Nasal cavity respiratory epithelium epithelial cell of viscerocranial mucosa (primary cell): ENCODE results near the gene S100A14. TPM values are rescaled to one million over a fixed set of nuclear protein-coding genes. Genes with fewer than 3 reads are reported as not detected.

Experiments
- total RNA-seq: library from RNA; depleted of rRNA; stranded (reverse); fragments of >200 nt; gene quantifications from 2 replicates; pipeline ENCODE4 v1.2.3, GENCODE V29; 2014

Gene S100A14
- total RNA-seq, result 394 and 881 TPM in 2 replicates

DNA sequence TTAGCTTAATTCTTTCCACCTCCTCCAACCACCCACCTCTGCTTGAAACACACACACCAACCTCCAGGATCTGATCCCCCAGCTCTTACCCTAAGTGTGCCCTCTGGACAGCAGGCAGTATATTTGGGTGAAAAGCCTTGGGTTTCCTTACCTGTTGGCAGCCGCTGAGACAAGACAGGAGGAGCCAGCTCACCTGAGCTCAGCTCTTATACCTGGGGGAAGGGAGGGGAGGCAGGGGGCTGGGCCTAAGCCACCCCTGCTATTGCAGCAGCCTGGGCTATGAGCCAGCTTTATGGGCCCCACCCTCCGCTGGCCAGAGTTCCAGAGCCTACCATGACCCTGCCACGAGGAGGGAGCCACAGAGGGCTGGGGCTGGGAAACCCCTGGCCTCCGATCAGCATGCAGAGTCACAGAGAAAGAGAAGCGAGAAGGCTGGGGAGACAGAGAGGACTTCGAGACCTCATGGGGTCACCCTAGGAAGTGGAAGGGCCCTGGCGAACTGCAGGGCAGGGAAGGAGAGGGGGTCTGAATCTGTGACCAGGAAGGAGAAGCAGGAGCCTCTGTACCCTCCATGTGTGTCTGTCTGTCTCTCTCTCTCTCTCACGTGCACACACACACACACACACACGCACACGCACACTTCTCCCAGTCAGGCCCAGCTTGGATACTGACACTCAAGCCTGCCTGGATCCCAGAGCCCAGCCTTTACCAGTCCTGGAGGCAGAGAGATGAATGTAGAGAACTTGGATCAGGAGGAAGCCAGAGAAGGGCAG, at the start of gene S100A14:
Gene S100A14 (minus strand): TSS at position 182 of the 773 bp plus-strand sequence. CDS start 467 bp downstream, outside the sequence.

GRCh38 chr1:153658400-153659174, 42.5 kb upstream of the S100A14 start, which contains the start of gene SNAPIN:
Gene SNAPIN, plus strand, starts transcription at chr1:153658703. Its CDS starts 41 bp downstream, at chr1:153658744.

GRCh38 chr1:153633754-153634665, 17.9 kb upstream of the S100A14 start, which contains the start of gene CHTOP:
Gene CHTOP, plus strand, starts transcription at chr1:153634066. Its CDS starts 2,523 bp downstream, at chr1:153636589.

DNA sequence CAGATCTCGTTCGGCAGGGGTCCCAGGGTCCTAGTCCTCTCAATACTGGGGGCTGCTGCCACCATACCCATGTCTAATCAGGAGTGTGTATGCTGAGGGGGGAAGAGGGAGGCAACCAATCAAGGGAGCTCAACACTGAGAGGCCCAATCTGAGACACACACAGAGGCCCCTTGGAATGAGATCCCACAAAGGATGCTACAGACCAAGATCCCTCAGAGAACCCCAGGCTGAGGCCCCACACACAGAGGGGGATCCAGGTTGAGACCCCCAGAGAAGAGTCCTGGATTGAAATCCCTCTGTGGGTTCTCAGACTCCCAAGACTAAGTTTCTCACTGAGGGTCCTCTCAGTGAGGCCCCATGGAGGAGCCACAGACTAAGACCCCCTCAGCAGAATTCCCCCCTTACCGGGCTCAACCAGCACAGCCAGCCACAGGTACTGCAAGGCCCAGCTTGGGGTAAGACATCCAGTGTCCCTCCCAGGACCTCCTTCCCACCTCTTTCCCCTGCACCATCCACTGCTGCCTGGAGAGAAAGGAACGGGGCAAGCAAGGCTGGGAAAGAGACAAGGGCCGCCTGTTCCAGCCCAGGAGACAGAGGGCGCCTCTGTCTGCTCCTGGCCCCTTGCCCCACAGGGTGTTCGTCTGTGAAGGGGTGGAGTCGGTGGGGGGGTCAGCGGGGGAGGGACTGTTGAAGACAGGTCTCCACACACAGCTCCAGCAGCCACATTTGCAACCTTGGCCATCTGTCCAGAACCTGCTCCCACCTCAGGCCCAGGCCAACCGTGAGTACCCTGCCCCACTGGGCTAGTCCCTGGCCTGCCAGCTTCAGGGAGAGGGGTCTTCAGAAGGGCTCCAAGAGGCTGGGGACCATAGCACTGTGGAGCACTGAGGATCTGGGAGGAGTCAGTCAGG, 11.8 kb upstream of the S100A14 start, which contains the start of gene S100A1:
Gene S100A1 (plus strand): TSS at position 720 of the 912 bp plus-strand sequence. CDS start 2,088 bp downstream, outside the sequence.

GRCh38 chr1:153626904-153627714, 11.0 kb upstream of the S100A14 start, which contains the start of gene S100A13:
Gene S100A13, minus strand, starts transcription at chr1:153627505. Its CDS starts 1,033 bp downstream, at chr1:153626472.

GRCh38 chr1:153612755-153613331, 3.3 kb downstream of the S100A14 start, which contains the start of gene S100A16:
Gene S100A16, minus strand, starts transcription at chr1:153613137. Its CDS starts 4,986 bp downstream, at chr1:153608151.

DNA sequence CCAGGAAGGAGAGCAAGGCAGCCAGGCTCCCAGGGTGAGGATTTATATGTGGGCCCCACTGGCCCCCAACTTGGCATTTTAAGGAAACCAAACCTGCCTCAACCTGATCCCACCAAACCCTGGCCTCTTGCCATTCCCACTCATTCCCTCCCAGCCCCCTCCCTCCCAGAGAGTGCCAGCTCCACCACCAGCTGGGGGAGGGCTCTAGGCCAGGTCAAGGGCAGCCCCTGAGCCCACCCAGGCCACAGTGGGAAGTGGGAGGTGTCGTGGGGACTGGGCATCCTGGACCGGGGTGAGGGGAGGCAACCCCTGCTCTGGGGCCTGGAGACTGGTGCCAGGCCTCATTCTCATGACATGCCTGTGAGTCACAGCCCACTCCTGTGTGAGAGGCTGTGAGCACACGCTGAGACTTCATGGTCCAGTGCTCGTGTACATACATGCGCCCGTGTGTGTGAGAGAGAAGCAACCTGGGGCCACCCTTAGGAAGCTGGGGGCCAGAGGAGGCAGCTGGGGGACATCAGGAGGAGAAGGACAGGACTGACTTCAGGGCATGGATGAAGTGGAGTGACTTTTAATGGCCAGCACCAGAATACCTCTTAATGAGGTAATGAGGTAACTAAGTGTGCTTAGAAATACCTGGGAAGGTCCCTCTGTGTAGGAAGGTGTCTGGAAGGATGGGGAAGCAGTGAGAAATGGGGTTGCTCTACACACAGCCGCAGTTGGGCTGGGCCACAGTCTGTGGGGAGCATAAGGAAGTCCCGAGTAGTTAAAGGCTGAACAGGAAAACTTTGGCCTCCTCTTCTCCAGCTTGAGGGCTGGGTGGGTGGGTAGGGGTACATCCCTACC, 50.4 kb downstream of the S100A14 start, which contains the start of gene S100A2:
Gene S100A2 (minus strand): TSS at position 316 of the 846 bp plus-strand sequence. CDS start 1,967 bp downstream, outside the sequence.

Other genes with a start within 250 kb of the S100A14 start
- gene S100A12, start 240.7 kb downstream of the S100A14 start, total RNA-seq, result 1.5 and 3.4 TPM in 2 replicates
- gene S100A8, start 225.3 kb downstream of the S100A14 start, total RNA-seq, result 238 and 331 TPM in 2 replicates
- under 0.01 TPM in 1 of 2 replicates, not detected in the other for gene S100A7A, start 199.8 kb downstream of the S100A14 start, total RNA-seq
- gene S100A7, start 155.7 kb downstream of the S100A14 start, total RNA-seq, result 0.64 and 2.1 TPM in 2 replicates
- 257 and 1,880 TPM in 2 replicates for gene S100A6, start 80.3 kb downstream of the S100A14 start, total RNA-seq
- gene S100A5, start 75.4 kb downstream of the S100A14 start, total RNA-seq, result not detected in 2 replicates
- 5.5 TPM in 2 replicates for gene S100A4, start 70.5 kb downstream of the S100A14 start, total RNA-seq
- 2.1 and 2.3 TPM in 2 replicates for gene S100A3, start 67.1 kb downstream of the S100A14 start, total RNA-seq
- gene S100A2, start 50.5 kb downstream of the S100A14 start, total RNA-seq, result 666 and 777 TPM in 2 replicates
- gene S100A16, start 3.2 kb downstream of the S100A14 start, total RNA-seq, result 568 and 750 TPM in 2 replicates
- 16.8 and 44.1 TPM in 2 replicates for gene S100A13, start 11.2 kb upstream of the S100A14 start, total RNA-seq
- not detected in 2 replicates for gene S100A1, start 12.1 kb upstream of the S100A14 start, total RNA-seq
- gene CHTOP, start 17.7 kb upstream of the S100A14 start, total RNA-seq, result 56.5 and 61.9 TPM in 2 replicates
- 42.1 and 66.6 TPM in 2 replicates for gene SNAPIN, start 42.4 kb upstream of the S100A14 start, total RNA-seq
- 88.2 and 102 TPM in 2 replicates for gene ILF2, start 54.7 kb upstream of the S100A14 start, total RNA-seq
- gene NPR1, start 62.4 kb upstream of the S100A14 start, total RNA-seq, result under 0.01 TPM in 1 of 2 replicates, not detected in the other
- gene INTS3, start 111.7 kb upstream of the S100A14 start, total RNA-seq, result 16.4 and 37.2 TPM in 2 replicates
- 2.1 and 7.6 TPM in 2 replicates for gene SLC27A3, start 159.1 kb upstream of the S100A14 start, total RNA-seq